ENCODE results near the gene RAD9A.

Gene RAD9A

GRCh38 chr11:67442504-67443404 lies 51.0 kb downstream of the RAD9A start:
- no peak for DNase-seq

- no peak for DNase-seq
These were observed 53.7 kb downstream of the RAD9A start for GRCh38 chr11:67445515-67445914.
